Epithelial cell of esophagus (primary cell): ENCODE results near the gene HOXB5.

Experiments used
- DNase-seq: peaks from one replicate; pipeline ENCODE4 v3.0.0; 2010; ENCODE audit warnings: low read depth
- H3K4me3 ChIP-seq: 2 replicates; pipeline ENCODE4 v1.5.1; 2011; ENCODE audit warnings: mild to moderate bottlenecking, low read length, control low read depth
- TF ChIP-seq, protein P1 (sequence below): IDR thresholded peaks from 2 replicates; pipeline ENCODE4 v1.5.1; 2011; ENCODE audit warnings: low read depth, mild to moderate bottlenecking, low read length, control low read depth, inconsistent platforms; ENCODE audit not compliant: insufficient read depth; ENCODE audit errors: missing control alignments

The HOXB5 gene

GRCh38 chr17:48608494-48608834, 14.9 kb upstream of the HOXB5 start:
- no peak overlapping the region for H3K4me3 ChIP-seq
- DNase-seq: no peak
- TF ChIP-seq, protein P1, sequence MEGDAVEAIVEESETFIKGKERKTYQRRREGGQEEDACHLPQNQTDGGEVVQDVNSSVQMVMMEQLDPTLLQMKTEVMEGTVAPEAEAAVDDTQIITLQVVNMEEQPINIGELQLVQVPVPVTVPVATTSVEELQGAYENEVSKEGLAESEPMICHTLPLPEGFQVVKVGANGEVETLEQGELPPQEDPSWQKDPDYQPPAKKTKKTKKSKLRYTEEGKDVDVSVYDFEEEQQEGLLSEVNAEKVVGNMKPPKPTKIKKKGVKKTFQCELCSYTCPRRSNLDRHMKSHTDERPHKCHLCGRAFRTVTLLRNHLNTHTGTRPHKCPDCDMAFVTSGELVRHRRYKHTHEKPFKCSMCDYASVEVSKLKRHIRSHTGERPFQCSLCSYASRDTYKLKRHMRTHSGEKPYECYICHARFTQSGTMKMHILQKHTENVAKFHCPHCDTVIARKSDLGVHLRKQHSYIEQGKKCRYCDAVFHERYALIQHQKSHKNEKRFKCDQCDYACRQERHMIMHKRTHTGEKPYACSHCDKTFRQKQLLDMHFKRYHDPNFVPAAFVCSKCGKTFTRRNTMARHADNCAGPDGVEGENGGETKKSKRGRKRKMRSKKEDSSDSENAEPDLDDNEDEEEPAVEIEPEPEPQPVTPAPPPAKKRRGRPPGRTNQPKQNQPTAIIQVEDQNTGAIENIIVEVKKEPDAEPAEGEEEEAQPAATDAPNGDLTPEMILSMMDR: no peak

GRCh38 chr17:48606892-48607614, 13.5 kb upstream of the HOXB5 start:
- DNase-seq: no peak
- H3K4me3 ChIP-seq: no peak overlapping the region
- TF ChIP-seq, protein P1: no peak

DNA sequence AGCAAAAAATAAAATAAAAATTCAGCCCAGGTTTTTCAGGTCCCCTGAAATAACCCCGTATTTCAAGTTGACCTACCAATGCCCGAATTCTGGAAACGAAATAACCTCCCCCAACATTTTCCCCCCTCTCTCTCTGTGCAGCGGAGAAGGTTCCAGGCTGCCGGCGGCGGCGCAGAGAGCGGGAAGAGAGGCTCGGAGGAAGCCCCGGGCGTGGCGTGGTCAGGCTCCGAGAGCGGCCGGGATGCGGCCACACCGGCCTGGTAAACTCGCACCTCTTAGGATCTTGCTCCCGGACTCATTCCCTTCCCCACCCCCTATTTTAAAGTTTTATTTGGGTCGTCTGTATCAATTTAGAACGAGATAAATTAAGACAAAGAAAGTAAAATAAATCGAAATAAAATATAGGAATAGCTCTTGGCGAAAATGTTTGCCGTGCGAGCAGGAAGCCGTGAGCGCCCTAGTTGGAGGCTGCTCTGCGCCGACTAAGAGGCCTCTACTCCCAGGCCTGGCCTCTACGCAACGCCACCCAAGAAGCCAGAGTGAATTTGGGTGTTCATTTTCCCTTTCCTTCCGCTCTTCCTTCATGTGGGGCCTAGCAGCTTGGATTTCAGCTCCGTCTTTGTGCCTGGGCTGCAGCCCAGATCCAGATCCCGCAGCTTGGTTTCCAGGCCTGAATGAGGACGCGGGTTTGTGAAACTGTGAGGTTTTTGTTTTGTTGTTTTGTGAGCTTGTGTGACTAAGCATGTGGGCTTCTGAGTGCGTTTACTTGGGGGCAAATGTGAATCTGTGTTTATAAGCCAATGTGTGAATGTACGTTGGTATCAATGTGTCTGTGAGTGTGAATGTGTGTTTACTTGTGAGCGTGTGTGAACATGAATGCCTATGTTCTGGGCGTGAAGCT, 12.7 kb upstream of the HOXB5 start:
- no peak overlapping the region for H3K4me3 ChIP-seq
- TF ChIP-seq, protein P1: no peak
- DNase-seq: no peak

DNA sequence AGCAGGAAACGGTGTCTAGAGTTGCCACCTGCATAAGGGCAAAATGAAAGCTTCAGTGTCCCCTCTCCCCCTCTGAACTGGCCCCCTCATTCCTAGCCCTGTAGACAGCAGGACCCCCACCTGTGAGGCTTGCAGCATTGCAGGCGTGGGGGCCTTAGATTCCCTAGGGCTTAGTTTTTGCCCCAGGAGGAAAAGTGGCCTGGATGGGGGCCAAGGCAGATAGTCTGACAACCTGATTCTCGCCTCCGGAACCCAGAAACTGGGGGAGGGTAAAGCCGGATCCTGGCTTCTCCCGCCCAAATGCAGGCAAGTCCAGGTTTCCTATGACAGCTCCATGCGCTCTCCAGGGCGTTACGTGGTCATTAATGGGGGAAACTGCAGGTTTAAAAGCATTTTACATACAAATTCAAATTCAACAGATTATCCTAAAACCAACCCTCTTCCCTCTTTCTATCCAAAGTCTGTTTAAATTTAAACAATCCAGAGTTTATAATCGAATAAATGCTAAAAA, 11.9 kb upstream of the HOXB5 start:
- no peak overlapping the region for H3K4me3 ChIP-seq
- DNase-seq: no peak
- TF ChIP-seq, protein P1: no peak

DNA sequence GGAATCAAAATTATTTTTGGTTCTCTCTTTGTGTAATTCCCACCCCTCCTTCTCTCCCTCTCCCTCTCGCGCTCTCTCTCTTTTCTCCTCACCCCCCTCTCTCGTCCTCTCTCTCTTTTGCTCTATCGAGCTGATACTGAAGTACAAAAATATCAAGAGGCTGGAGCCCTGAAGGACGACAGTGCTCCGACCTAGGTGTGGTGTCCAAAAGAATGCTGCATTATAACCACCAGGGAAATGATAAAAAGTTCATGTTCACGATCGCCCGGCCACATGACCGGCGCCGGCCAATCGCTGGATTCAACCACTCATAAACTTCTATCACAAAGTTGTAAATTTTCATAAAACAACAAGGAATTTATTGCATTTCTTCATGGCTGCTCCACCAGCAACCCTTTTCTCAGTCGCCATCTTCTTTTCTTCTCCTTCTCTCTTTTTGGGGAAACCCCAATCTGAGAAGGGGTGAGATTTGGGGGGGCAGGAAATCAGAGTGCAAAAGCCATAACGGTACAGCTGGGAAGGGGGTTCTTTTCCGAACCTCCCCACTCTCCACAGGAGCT, 11.3 kb upstream of the HOXB5 start, which contains the start of gene HOXB6:
Gene HOXB6 (minus strand): TSS at position 217 of the 560 bp plus-strand sequence. CDS start 6,836 bp downstream, outside the sequence.
- TF ChIP-seq, protein P1: no peak
- no peak for DNase-seq
- H3K4me3 ChIP-seq: no peak within 1 kb of the TSS

DNA sequence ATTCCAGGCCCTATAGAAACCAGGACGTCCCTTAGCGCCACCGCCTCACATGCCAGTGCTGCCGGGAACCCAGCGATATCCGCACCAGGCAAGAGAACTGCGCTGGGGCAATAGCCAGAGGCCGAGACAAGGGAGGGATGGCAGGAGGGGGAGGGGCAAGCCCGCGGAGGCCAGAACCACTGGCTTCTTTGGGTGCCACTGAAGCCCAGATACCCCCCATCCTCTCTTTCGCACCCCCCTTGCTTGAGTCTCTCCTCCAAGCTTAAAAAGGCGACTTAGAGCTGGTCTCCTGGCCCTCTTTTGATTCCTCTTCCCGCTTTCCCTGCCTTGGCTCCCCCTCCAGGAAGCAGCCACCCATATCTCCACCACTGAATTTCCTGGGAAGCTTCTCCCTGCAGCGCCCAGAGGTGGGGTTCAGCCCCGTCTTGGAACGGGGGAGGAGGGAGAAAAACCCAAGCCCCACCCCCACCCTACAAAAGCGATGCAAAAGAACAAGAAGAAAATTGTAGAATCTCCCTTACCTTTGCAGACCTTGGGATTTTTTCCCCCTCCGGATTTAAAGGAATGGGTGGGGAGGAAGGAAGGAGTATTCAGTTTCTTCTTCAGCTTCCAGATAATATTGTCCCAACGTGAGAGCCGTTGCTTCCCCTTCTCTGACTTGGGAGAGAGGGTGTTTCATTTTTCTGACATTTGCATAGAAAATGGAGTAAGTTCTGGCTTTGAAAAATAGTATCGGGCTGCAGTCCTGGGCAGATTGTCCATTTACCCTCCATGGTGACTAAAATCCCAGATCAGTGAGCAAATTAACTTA, 10.6 kb upstream of the HOXB5 start:
- TF ChIP-seq, protein P1: no peak
- no peak for DNase-seq
- H3K4me3 ChIP-seq: no peak overlapping the region
